T-helper 1 cell (primary cell): Measurements from ENCODE around the gene TMEM98.
"Not testable (repeated sequence)": the region's sequence is repeated elsewhere in the genome, so short reads cannot be mapped to it uniquely, and the experiment has no call there.

Source experiments
- DNase-seq, 5 donors: peaks; one replicate each; pipeline ENCODE4 v3.0.0-alpha.2; 2012 to 2020

TMEM98 gene

DNA sequence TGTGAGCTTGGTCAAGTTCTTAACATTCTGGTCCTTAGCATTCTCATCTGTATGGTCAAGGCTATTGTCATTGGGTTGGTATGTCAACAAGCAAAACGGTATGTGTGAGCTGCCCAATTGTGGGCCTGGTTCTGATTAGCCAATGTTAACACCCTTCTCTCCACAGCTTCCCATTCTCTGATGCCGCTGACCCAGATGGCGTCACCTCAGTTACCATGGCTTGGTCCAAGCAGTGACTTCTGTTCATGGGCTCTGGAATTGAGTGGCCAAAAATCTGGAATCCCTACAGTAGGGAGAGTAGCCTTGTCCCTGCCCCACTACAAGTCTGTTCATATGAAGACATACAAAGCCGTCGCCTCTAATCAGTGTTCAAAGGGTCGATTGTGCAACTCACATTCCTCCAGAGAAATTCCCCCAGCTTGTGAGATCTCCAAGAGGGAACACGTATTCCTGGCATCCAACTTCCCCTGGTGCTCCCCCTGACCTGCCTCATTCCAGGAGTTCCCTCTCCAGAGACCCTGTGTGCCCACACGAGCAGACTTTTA is 15.8 kb downstream of the TMEM98 start:
- no peak for DNase-seq

GRCh38 chr17:32944248-32945020 is 16.5 kb downstream of the TMEM98 start:
- no peak for DNase-seq

DNA sequence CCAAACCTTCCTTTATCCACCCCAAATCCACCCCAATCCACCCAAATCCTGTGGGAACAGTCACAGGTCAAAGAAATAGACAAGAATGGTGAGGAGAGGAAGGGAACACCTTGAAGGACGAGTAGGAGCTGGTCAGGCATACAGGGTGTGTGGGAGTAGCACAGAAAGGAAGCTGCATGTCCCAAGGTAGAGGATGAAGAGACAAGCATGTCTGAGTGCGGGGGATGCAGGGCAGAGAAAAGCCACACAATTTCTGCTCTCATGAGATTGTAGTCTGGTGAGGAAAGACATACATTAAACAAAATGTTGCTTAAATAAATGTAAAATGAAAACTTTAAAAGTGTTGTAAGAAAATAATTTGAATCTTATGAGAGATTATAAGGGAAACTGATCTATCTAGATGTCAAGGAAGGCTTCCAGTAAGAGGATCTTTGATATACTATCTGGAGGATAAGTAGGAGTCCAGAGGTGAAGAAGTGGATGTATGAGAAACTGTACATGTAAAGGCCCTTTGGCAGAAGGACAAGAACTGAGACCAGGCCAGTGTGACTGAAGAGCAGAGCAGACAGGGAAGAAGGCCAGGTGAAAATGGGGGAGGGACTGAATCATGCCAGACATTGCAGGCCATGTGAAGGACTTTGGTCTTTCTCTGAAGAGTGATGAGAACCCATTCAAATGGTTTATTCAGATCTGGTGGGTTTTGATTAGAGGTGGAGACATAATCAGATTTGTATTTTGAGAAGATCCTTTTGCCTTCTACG is 18.6 kb downstream of the TMEM98 start:
- DNase-seq, result no peak

- DNase-seq, result no peak
Measured at GRCh38 chr17:32947736-32948135, 19.8 kb downstream of the TMEM98 start.

DNA sequence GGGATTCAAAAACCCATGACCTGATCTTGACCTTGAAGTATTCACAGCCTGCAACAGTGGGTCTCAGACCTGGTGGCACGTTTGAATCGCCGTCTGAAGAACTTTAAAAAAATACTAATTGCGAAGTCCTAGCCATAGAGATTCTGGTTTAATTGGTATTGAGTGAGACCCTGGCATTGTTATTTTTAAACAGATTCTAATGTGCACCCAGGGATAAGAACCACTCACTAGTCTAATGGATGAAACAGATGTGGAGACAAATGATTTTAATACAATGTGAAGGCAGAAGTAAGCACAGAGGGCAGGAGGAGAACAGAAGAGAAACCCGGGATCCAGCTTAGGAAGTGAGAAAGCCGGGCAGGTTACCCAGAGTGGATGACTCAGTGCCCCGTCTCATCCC is 21.2 kb downstream of the TMEM98 start:
- no peak for DNase-seq

DNA sequence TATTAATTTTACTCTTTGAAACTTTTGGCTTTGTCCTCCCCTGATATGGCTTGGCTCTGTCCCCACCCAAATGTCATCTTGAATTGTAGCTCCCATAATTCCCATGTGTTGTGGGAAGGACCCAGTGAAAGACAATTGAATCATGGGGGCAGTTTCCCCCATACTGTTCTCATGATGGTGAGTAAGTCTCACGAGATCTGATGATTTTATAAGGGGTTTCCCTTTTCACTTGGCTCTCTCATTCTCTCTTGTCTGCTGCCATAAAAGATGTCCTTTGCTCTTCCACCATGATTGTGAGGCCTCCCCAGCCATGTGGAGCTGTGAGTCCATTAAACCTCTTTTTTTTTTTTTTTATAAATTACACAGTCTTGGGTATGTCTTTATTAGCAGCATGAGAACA is 24.5 kb downstream of the TMEM98 start:
- not testable (repeated sequence) for DNase-seq

DNA sequence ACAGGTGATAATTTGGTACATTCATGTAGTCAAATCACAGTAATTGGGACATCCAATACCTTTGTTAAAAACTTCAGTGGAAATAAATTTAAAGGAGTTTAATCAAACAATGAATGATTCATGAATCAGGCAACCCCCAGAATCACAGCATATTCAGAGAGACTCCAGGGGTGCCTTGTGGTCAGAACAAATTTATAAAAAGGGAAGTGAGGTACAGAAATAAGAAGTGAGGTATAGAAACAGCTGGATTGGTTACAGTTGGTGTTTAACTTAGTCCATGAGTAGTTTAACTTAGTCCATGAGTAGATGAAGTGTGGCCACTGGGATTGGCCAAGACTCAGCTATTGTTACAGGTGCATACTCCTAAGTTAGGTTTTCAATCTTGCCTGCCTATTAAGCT is 25.1 kb downstream of the TMEM98 start:
- DNase-seq, result no peak

DNA sequence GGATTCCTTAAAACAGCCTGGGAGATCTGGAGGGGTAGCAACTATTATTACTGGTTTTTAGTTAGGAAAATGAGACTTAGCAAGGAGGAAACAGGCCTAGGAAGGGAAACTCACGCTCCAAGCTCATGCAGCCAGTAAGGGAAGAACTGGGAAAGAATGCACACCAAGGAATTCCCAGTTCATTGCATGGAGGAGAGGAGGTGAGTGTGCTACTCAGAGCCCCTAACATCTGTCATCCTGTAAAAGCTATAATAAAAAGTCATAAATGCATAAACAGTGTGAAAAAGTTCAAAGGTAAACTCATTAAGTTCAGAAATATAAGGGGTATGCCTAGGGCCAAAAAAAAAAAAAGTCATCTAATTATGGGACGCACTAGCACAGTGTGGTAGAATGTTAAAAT is 25.9 kb downstream of the TMEM98 start:
- DNase-seq, result no peak

DNA sequence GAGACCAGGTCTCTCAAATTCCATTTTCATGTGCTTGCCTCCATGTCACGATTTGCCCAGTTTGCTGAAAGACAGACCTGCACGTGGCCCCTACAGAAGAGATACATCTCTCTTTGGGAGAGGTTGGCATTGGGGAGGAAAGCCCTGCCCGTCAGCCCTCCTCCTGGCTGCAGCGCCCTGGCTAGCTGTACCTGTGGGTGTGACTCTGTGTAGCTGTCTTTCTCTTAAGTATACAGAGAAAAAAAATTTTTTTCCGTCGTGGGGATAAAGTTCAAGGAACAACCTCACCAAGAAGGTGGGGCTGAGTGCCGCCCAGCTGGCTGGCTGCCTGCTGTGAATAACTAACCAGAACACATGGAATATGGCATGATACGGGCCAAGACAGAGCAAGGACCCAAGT is 26.5 kb downstream of the TMEM98 start:
- no peak for DNase-seq

DNA sequence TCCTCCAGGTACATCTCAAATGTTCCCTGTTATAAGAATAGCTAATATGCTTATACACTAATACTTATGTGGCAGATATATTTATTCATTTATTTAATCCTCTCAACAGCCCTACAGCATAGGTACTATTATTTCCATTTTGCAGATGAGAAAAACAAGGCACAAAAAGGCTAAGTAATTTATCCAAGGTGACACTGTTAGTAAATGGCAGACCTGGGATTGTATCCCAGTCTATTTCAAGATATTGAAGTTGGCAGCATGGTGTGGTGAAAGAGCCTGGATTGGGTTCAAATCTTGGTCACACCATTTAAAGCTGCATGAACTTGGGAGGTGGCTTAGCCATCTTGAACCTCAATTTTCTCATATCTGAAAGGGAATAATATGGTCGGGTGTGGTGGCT is 27.2 kb downstream of the TMEM98 start:
- DNase-seq, result no peak

GRCh38 chr17:32956240-32956970 is 28.5 kb downstream of the TMEM98 start:
- no peak for DNase-seq

GRCh38 chr17:32958418-32958817 is 30.5 kb downstream of the TMEM98 start:
- no peak for DNase-seq

DNA sequence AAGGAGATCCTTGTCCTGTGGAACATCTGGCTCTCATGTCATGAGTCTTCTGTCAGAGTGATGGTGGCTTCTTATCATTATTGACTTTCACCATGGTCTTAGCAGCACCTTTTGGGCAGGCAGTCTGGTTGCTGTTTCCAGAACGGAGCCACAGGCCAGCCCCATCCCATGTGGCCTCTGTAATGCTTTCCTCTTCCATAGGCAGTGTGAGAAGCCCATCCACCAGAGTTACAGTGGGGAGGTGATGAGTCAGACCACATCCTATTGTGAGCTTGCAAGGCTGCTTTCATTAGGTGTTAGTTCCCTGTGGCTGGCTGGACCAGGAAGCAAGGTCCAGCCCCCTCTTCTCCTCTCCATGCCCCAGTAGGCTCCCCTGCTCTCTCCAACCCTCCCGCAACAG is 32.9 kb downstream of the TMEM98 start:
- DNase-seq, result no peak

GRCh38 chr17:32962320-32962711 is 34.4 kb downstream of the TMEM98 start:
- DNase-seq, result no peak

GRCh38 chr17:32964541-32964940 is 36.6 kb downstream of the TMEM98 start:
- DNase-seq, result no peak

DNA sequence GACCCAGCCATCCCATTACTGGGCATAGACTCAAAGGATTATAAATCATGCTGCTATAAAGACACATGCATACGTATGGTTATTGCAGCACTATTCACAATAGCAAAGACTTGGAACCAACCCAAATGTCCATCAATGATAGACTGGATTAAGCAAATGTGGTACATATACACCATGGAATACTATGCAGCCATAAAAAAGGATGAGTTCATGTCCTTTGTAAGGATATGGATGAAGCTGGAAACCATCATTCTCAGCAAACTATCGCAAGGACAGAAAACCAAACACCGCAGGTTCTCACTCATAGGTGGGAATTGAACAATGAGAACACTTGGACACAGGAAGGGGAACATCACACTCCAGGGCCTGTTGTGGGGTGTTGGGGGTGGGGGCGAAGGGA is 41.3 kb downstream of the TMEM98 start:
- DNase-seq, result not testable (repeated sequence)

GRCh38 chr17:32970281-32970680 is 42.3 kb downstream of the TMEM98 start:
- DNase-seq, result no peak

DNA sequence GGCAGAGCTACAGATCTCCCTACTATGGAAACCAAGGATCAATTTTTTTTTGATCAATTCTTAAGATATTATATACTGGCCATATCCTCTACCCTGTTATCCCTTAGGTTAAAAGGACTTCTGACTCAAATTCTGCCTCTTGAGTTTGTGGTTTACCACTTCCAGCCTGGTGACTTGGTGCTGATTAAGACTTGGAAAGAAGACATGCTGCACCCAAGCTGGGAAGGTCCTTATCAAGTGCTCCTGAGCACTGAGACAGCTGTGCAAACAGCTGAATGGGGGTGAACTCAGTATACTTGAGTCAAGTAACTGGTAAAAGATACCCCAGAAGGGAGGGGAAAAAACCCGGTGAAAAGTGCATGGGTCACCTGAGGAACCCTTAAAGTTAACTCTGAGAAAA is 43.2 kb downstream of the TMEM98 start:
- peak in 1 of 5 donors; percentile 80 for DNase-seq

GRCh38 chr17:32976131-32976530 is 48.2 kb downstream of the TMEM98 start:
- no peak for DNase-seq

DNA sequence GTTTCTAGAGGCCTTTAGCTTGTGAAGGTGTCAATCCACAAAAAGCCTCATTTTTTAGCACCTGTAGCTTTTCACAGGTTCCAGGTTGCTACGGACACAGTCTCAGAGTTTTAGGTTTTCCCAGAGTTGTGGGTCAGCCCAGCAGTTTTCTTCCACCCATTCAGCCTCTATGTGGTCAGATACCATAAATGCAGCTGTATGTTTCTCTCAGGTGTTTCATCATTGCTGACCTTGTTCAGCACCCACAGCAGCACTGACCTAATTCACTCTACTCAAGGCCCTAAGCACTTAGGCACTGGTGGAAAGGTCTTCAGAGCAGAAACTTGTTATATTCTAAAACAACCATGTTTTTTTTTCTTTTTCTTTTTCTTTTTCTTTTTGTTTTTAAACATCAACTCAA is 48.7 kb downstream of the TMEM98 start:
- DNase-seq, result no peak

DNA sequence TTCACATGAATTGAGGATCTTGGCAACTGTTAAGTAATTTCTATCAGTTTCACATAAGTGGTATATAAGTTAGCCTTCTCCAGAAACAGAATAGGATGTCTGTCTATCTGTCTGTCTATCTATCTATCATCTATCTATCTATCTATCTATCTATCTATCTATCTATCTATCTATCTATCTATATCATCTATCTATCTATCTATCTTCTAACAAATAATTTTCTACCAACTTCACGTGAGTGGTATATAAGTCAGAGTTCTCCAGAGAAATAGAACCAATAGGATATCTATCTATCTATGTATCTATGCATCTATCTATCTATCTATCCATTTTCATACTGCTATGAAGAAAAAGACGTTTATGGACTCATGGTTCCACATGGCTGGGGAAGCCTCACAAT is 52.3 kb downstream of the TMEM98 start:
- no peak for DNase-seq

GRCh38 chr17:32981611-32982010 is 53.7 kb downstream of the TMEM98 start:
- DNase-seq, result not testable (repeated sequence)

DNA sequence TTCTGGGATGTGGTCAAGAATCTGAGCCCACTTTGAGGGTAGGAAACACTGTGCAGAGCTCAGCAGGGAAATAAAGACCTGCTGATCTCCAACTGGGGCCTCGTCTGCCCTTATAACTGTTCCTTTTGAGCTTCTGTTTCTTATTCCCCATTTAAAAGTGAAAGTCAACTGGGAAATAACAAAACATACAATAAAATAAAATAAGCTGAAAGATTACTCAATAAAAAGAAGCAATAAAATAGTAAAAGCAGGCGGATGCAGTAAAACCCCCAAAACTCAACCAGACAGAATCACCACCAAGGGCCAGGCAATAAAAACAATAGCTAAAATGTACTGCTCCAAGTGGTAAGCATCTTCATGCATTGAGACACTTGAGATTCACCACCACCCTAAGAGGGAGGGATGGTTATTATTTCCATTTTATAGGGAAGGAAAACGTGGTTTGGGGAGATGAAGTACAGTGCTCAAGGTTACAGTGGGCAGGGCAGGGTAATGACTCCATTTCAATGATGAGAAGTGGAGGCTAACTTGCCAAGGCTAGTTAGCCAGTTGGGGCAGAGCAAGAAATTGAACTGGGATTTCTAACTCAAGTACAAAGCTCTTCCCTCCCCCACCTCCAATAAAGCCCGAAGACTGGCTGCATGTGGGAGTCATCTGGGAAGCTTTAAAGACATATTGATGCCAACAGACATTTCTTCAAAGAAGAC is 57.2 kb downstream of the TMEM98 start:
- no peak for DNase-seq
